PC-3 (cell line): ENCODE results near the gene MMP23B. TPM values are rescaled to one million over a fixed set of nuclear protein-coding genes. Genes with fewer than 3 reads are reported as not detected.

Experiments
- ATAC-seq: fragments of 200-7000 bp; cut with Tn5 transposase; 2 replicates; pipeline ENCODE4 v1.9.1; 2020; ENCODE audit warnings: mild to moderate bottlenecking, moderate library complexity
- BruUV-seq: library from RNA; stranded (reverse); fragments of 400-500 nt; replicated peaks from 2 replicates; lab custom pipeline; 2021; lab: Mats Ljungman, UMichigan
- CTCF ChIA-PET: fragments of 300-600 bp; sonication (Branson Sonifier 250); formaldehyde crosslinking; loops from one replicate; lab custom pipeline; 2022; ENCODE audit warnings: antibody characterized with exemption; lab: Charles Lee
- POLR2A ChIA-PET: fragments of 300-600 bp; sonication (Branson Sonifier 250); formaldehyde crosslinking; loops from one replicate; lab custom pipeline; 2022; ENCODE audit warnings: antibody characterized with exemption; ENCODE audit not compliant: unreplicated experiment; lab: Charles Lee
- DNase-seq: peaks from one replicate; pipeline ENCODE4 v3.0.0-alpha.2; 2015
- H2AFZ ChIP-seq: fragments of 300-600 bp; sonication (generic); 2 replicates; pipeline ENCODE4 v1.6.0; 2016; ENCODE audit warnings: antibody characterized with exemption, low read length
- H3F3A ChIP-seq: fragments of 300-600 bp; sonication (generic); one replicate; pipeline ENCODE4 v1.6.0; 2017; ENCODE audit warnings: antibody characterized with exemption, low read length, control low read depth, mild to moderate bottlenecking; ENCODE audit not compliant: unreplicated experiment
- H3K27ac ChIP-seq: fragments of 300-600 bp; sonication (generic); 2 replicates; pipeline ENCODE4 v1.5.1; 2016; ENCODE audit warnings: mild to moderate bottlenecking, low read length
- H3K27me3 ChIP-seq: fragments of 300-600 bp; sonication (generic); 2 replicates; pipeline ENCODE4 v1.6.1; 2016; ENCODE audit warnings: low read length, mixed read lengths
- H3K36me3 ChIP-seq: fragments of 300-600 bp; sonication (generic); 2 replicates; pipeline ENCODE4 v1.6.1; 2016; ENCODE audit warnings: low read depth, mixed run types, low read length, mixed read lengths
- H3K4me1 ChIP-seq: fragments of 300-600 bp; sonication (generic); 2 replicates; pipeline ENCODE4 v1.5.1; 2016; ENCODE audit warnings: low read length; ENCODE audit not compliant: insufficient read depth
- H3K4me2 ChIP-seq: fragments of 300-600 bp; sonication (generic); 2 replicates; pipeline ENCODE4 v1.6.0; 2016; ENCODE audit warnings: low read length
- H3K4me3 ChIP-seq: fragments of 300-600 bp; sonication (generic); 2 replicates; pipeline ENCODE4 v1.5.1; 2016; ENCODE audit warnings: mild to moderate bottlenecking, low read length, mixed read lengths
- H3K79me2 ChIP-seq: fragments of 300-600 bp; sonication (generic); 2 replicates; pipeline ENCODE4 v1.6.1; 2017; ENCODE audit warnings: low read length, mixed read lengths
- H3K9ac ChIP-seq: fragments of 300-600 bp; sonication (generic); 2 replicates; pipeline ENCODE4 v1.6.0; 2016; ENCODE audit warnings: mild to moderate bottlenecking, low read length
- H3K9me2 ChIP-seq: fragments of 300-600 bp; sonication (generic); replicated peaks from 2 replicates; pipeline ENCODE4 v1.6.1; 2016; ENCODE audit warnings: mixed run types, low read length, mixed read lengths
- H3K9me3 ChIP-seq: fragments of 300-600 bp; sonication (generic); 2 replicates; pipeline ENCODE4 v1.6.1; 2016; ENCODE audit warnings: low read length, mixed read lengths
- H4K20me1 ChIP-seq: fragments of 300-600 bp; sonication (generic); 2 replicates; pipeline ENCODE4 v1.6.1; 2016; ENCODE audit warnings: low read length, mixed read lengths
- CTCF ChIP-seq: fragments of 300-600 bp; sonication (generic); conservative IDR thresholded peaks from 2 replicates; pipeline ENCODE4 v1.5.1; 2017; ENCODE audit warnings: antibody characterized with exemption, low read depth, mild to moderate bottlenecking, low read length
- EZH2 ChIP-seq: fragments of 300-600 bp; sonication (generic); IDR thresholded peaks from one replicate; pipeline ENCODE4 v1.6.1; 2017; ENCODE audit warnings: antibody characterized with exemption, mild to moderate bottlenecking, low read length; ENCODE audit not compliant: unreplicated experiment
- EZH2phosphoT487 ChIP-seq: fragments of 300-600 bp; sonication (generic); IDR thresholded peaks from 2 replicates; pipeline ENCODE4 v1.6.1; 2018; ENCODE audit warnings: mild to moderate bottlenecking, antibody characterized with exemption, low read length, borderline replicate concordance
- intact Hi-C: fragments of 100-400 bp; cut with micrococcal nuclease; formaldehyde crosslinking; loops from 2 replicates; pipeline ENCODE4 v1.9.0; 2023
- total RNA-seq: library from RNA; depleted of rRNA; stranded (reverse); fragments of >200 nt; gene quantifications from 2 replicates; pipeline ENCODE4 v1.2.3, GENCODE V29; 2014

Gene MMP23B
- total RNA-seq, 1 experiment from 2014 or later, result 28.4 TPM

GRCh38 chr1:1616838-1617237 is 15.1 kb upstream of the MMP23B start:
- peaks cover 4% of the 10 kb centered on the region for H3F3A ChIP-seq
- H3K9me3 ChIP-seq, result no peaks in the 10 kb centered on the region
- H3K27me3 ChIP-seq, result no peaks in the 10 kb centered on the region
- peak overlapping the region; percentile 94 for H3K4me3 ChIP-seq
- TF ChIP-seq EZH2 (no peak), EZH2phosphoT487 (no peak), CTCF (no peak)
- peaks cover 39% of the 10 kb centered on the region for H3K79me2 ChIP-seq
- no peaks in the 10 kb centered on the region; the same call in 1 of the 2 replicates for H3K36me3 ChIP-seq
- H3K9ac ChIP-seq, result peak overlapping the region; percentile 98
- CTCF ChIA-PET, result interaction anchor here (0.6 kb wide), 1 partner anchor 41 kb away, joined by 3 read pairs; no protein-coding TSS in a partner anchor
- H3K4me2 ChIP-seq, result peak overlapping the region; percentile 84
- POLR2A ChIA-PET, result no interaction called here
- BruUV-seq, result no TSS peak
- no peak overlapping the region for H3K27ac ChIP-seq
- no peaks in the 10 kb centered on the region for H3K9me2 ChIP-seq
- intact Hi-C loops, result loop anchor here (10.0 kb wide), 1 partner anchor 552 kb away; no protein-coding TSS in a partner anchor
- peak overlapping the region; percentile 21 for H2AFZ ChIP-seq
- peaks cover 16% of the 10 kb centered on the region; the same call in 1 of the 2 replicates for H4K20me1 ChIP-seq
- H3K4me1 ChIP-seq, result peaks cover 28% of the 10 kb centered on the region
- DNase-seq (no peak), ATAC-seq (no peak)

- Histone ChIP-seq H3K27me3 (no peaks in the 10 kb centered on the region), H3K4me3 (peak overlapping the region; percentile 94), H4K20me1 (peaks cover 16% of the 10 kb centered on the region; the same call in 1 of the 2 replicates), H3K79me2 (peaks cover 39% of the 10 kb centered on the region), H3K36me3 (no peaks in the 10 kb centered on the region; the same call in 1 of the 2 replicates), H2AFZ (no peak overlapping the region), H3K27ac (no peak overlapping the region), H3K9me2 (no peaks in the 10 kb centered on the region), H3K4me1 (peaks cover 28% of the 10 kb centered on the region), H3K9me3 (no peaks in the 10 kb centered on the region), H3K9ac (no peak overlapping the region), H3F3A (peaks cover 4% of the 10 kb centered on the region), H3K4me2 (peak overlapping the region; percentile 84)
- no peak for ATAC-seq
- no peak for DNase-seq
- CTCF ChIA-PET, result no interaction called here
- TF ChIP-seq CTCF, result no peak
- TF ChIP-seq EZH2, result no peak
- TF ChIP-seq EZH2phosphoT487, result no peak
- POLR2A ChIA-PET, result no interaction called here
- intact Hi-C loops, result loop anchor here (10.0 kb wide), 1 partner anchor 553 kb away; no protein-coding TSS in a partner anchor
- TSS peak; percentile 41 for BruUV-seq
Observed at GRCh38 chr1:1617516-1617915, 14.5 kb upstream of the MMP23B start.

GRCh38 chr1:1617925-1618324 is 14.0 kb upstream of the MMP23B start:
- H3K4me3 ChIP-seq, result no peak overlapping the region
- no TSS peak for BruUV-seq
- no peak overlapping the region for H2AFZ ChIP-seq
- H3K4me2 ChIP-seq, result peak overlapping the region; percentile 84; the same call in 1 of the 2 replicates
- peaks cover 39% of the 10 kb centered on the region for H3K79me2 ChIP-seq
- ATAC-seq (no peak), DNase-seq (no peak)
- ChIA-PET CTCF (no interaction called here), POLR2A (no interaction called here)
- H3K36me3 ChIP-seq, result no peaks in the 10 kb centered on the region; the same call in 1 of the 2 replicates
- intact Hi-C loops, result loop anchor here (10.0 kb wide), 1 partner anchor 553 kb away; no protein-coding TSS in a partner anchor
- H3K4me1 ChIP-seq, result peaks cover 28% of the 10 kb centered on the region
- no peaks in the 10 kb centered on the region for H3K9me3 ChIP-seq
- TF ChIP-seq EZH2phosphoT487, result no peak
- TF ChIP-seq CTCF, result no peak
- TF ChIP-seq EZH2, result no peak
- no peaks in the 10 kb centered on the region for H3K27me3 ChIP-seq
- peaks cover 4% of the 10 kb centered on the region for H3F3A ChIP-seq
- H3K9me2 ChIP-seq, result no peaks in the 10 kb centered on the region
- H3K27ac ChIP-seq, result no peak overlapping the region
- H3K9ac ChIP-seq, result no peak overlapping the region
- H4K20me1 ChIP-seq, result peaks cover 16% of the 10 kb centered on the region; the same call in 1 of the 2 replicates
